D721Med (cell line): ENCODE measurements around the gene MMP17.

ENCODE experiments used
- DNase-seq: peaks from one replicate; pipeline ENCODE4 v3.0.0; 2011; ENCODE audit warnings: low spot score; ENCODE audit not compliant: insufficient read length
- FAIRE-seq: peaks from 2 replicates; lab custom pipeline; 2011; peaks lifted over from hg19 to GRCh38; lab: Jason Lieb, UNC
- TF ChIP-seq, protein P1 (sequence below): IDR thresholded peaks from 2 replicates; pipeline ENCODE4 v1.5.1; 2012; ENCODE audit warnings: mild to moderate bottlenecking, control low read depth; ENCODE audit not compliant: insufficient read depth; ENCODE audit errors: missing control alignments

MMP17 gene

DNA sequence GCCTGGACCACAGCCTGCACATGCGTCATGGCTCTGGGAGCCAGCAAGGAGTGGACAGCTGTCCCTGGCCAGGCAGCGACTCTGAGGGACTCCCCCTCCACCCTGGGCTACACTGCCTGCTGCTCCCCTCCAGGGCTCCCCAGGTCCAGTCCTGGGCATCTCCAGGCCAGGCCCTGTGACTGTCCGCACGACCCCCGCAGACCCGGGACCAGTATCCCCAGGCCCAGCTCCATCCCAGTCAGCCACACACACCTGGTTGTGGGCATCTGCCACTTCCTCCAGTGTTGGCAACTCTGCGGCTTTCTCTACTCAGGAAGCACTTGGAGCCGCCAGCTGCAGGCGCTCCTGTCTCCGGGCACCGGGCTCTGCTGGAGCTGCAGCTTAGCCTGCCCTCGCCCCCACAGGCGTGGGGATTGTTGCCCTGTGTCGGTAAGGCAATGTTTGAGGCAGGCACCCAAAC, 68.6 kb downstream of the MMP17 start:
- FAIRE-seq, result no peak
- no peak for DNase-seq
- TF ChIP-seq, protein P1, sequence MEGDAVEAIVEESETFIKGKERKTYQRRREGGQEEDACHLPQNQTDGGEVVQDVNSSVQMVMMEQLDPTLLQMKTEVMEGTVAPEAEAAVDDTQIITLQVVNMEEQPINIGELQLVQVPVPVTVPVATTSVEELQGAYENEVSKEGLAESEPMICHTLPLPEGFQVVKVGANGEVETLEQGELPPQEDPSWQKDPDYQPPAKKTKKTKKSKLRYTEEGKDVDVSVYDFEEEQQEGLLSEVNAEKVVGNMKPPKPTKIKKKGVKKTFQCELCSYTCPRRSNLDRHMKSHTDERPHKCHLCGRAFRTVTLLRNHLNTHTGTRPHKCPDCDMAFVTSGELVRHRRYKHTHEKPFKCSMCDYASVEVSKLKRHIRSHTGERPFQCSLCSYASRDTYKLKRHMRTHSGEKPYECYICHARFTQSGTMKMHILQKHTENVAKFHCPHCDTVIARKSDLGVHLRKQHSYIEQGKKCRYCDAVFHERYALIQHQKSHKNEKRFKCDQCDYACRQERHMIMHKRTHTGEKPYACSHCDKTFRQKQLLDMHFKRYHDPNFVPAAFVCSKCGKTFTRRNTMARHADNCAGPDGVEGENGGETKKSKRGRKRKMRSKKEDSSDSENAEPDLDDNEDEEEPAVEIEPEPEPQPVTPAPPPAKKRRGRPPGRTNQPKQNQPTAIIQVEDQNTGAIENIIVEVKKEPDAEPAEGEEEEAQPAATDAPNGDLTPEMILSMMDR, result no peak

DNA sequence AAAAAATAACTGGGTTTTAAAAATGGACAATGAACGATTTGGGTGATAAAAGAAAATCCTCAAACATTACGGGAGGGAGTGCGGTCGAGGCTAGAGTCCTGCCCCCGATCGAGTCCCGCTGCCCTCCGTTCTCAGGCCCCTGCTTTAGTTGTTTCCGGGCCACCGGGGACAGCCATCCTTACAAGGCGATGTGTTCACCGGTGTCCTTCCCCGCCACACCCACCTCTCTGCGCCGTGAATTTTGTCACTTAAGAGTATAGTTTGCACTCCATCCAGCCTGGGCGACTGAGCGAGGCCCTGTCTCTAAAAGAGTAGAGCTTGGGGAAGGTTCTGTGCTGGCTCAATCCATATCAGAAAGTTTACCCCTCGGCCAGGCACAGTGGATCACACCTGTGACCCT, 69.1 kb downstream of the MMP17 start:
- TF ChIP-seq, protein P1, result no peak
- DNase-seq (no peak), FAIRE-seq (no peak)

- TF ChIP-seq, protein P1, result no peak
- DNase-seq (no peak), FAIRE-seq (no peak)
These were observed 69.7 kb downstream of the MMP17 start for GRCh38 chr12:131897875-131898274.

GRCh38 chr12:131900397-131900796, 72.2 kb downstream of the MMP17 start:
- DNase-seq, result no peak
- TF ChIP-seq, protein P1, result no peak
- FAIRE-seq, result no peak
